ENCODE results near the gene GAL.

Gene GAL

DNA sequence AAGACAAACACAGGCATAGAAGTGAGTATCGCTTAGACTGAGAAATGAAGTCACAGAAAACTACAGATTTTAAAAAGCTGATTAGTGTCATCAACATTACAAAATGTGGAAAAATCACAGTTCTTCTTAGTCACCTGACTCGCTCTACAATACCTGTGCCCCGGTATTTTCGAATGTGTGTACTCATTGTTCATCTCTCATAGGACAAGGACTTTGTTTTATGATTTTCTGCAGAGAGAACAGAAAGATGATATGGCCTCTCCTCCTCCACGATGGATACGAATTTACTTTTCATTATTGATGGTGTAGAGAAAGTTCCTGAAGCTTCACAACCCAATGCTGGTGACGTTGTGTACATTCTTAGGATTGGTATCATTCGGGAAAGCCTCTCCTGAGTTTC is 29.4 kb upstream of the GAL start:
- Histone ChIP-seq H3K27me3 (ENCODE audit: insufficient read depth, low read length) (peaks cover 17% of the 10 kb centered on the region; the same call in 1 of the 2 replicates), H3K4me3 (ENCODE audit: low read depth, low read length, poor library complexity, severe bottlenecking) (no peak overlapping the region), H3K9ac (ENCODE audit: low read length) (no peak overlapping the region), H2AFZ (ENCODE audit: low read length) (no peak overlapping the region), H3K9me2 (ENCODE audit: low read depth, low read length) (no peaks in the 10 kb centered on the region), H3K27ac (ENCODE audit: low read depth, low read length, poor library complexity, severe bottlenecking) (no peak overlapping the region), H3K36me3 (ENCODE audit: insufficient read depth, low read length) (no peaks in the 10 kb centered on the region), H3F3A (ENCODE audit: insufficient read depth, low read length) (no peaks in the 10 kb centered on the region), H3K4me1 (ENCODE audit: insufficient read depth, low read length, severe bottlenecking) (no peaks in the 10 kb centered on the region), H3K9me3 (ENCODE audit: low read length) (no peaks in the 10 kb centered on the region), H3K79me2 (ENCODE audit: insufficient read depth, low read length) (no peaks in the 10 kb centered on the region), H3K4me2 (ENCODE audit: low read length) (no peak overlapping the region), H4K20me1 (ENCODE audit: insufficient read depth, low read length) (no peaks in the 10 kb centered on the region)
- no peak for TF ChIP-seq EZH2 (IDR thresholded peaks at IDR 0.05; ENCODE audit: borderline replicate concordance, low read length)

DNA sequence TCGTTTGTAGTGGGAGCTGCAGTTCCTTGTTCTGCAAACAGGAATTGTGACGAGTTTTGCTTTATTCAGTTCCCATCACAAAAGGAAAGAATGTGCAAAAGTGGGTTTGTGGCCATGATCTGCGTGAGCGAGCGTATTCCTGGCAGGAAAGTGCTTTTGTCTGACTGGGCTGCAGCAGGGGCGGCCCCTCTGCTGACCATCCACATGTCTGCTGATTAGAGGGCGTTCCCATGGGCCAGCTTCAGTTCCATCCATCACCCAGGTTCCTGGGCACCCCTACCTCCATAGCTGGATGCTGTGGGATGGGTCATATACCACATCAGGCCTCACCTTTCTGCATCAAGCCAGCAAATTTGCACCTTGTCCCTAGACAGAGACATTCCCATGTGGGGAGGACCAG is 28.9 kb upstream of the GAL start:
- Histone ChIP-seq H3K79me2 (ENCODE audit: insufficient read depth, low read length) (no peaks in the 10 kb centered on the region), H3K9ac (ENCODE audit: low read length) (no peak overlapping the region), H3K9me2 (ENCODE audit: low read depth, low read length) (no peaks in the 10 kb centered on the region), H3K27me3 (ENCODE audit: insufficient read depth, low read length) (peaks cover 14% of the 10 kb centered on the region; the same call in 1 of the 2 replicates), H3K27ac (ENCODE audit: low read depth, low read length, poor library complexity, severe bottlenecking) (no peak overlapping the region), H3K4me1 (ENCODE audit: insufficient read depth, low read length, severe bottlenecking) (no peaks in the 10 kb centered on the region), H3F3A (ENCODE audit: insufficient read depth, low read length) (no peaks in the 10 kb centered on the region), H2AFZ (ENCODE audit: low read length) (no peak overlapping the region), H3K4me2 (ENCODE audit: low read length) (no peak overlapping the region), H3K36me3 (ENCODE audit: insufficient read depth, low read length) (no peaks in the 10 kb centered on the region), H4K20me1 (ENCODE audit: insufficient read depth, low read length) (no peaks in the 10 kb centered on the region), H3K4me3 (ENCODE audit: low read depth, low read length, poor library complexity, severe bottlenecking) (no peak overlapping the region), H3K9me3 (ENCODE audit: low read length) (no peaks in the 10 kb centered on the region)
- TF ChIP-seq, protein P1, sequence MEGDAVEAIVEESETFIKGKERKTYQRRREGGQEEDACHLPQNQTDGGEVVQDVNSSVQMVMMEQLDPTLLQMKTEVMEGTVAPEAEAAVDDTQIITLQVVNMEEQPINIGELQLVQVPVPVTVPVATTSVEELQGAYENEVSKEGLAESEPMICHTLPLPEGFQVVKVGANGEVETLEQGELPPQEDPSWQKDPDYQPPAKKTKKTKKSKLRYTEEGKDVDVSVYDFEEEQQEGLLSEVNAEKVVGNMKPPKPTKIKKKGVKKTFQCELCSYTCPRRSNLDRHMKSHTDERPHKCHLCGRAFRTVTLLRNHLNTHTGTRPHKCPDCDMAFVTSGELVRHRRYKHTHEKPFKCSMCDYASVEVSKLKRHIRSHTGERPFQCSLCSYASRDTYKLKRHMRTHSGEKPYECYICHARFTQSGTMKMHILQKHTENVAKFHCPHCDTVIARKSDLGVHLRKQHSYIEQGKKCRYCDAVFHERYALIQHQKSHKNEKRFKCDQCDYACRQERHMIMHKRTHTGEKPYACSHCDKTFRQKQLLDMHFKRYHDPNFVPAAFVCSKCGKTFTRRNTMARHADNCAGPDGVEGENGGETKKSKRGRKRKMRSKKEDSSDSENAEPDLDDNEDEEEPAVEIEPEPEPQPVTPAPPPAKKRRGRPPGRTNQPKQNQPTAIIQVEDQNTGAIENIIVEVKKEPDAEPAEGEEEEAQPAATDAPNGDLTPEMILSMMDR (IDR thresholded peaks at IDR 0.05; ENCODE audit: low read length): no peak
- TF ChIP-seq EZH2 (IDR thresholded peaks at IDR 0.05; ENCODE audit: borderline replicate concordance, low read length): no peak

DNA sequence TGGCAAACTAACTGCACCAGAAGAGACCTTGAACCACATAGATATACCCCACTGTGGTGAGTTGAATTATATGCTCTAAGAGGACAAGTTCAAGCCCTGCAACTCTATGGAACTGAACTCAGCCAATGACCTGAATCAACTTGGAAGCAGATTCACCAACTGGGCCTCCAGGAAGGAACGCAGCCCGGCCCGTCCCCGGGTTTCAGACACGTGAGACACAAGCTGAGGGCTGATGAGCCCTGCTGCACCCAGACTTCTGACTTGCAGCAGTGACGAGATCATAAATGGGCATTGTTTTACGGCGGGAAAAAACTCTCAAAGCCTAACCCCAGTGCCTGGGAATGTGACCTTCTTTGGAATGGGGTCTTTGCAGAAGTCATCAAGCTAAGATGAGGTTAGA is 28.5 kb upstream of the GAL start:
- Histone ChIP-seq H3F3A (ENCODE audit: insufficient read depth, low read length) (no peaks in the 10 kb centered on the region), H3K9me2 (ENCODE audit: low read depth, low read length) (no peaks in the 10 kb centered on the region), H3K4me2 (ENCODE audit: low read length) (no peak overlapping the region), H3K27ac (ENCODE audit: low read depth, low read length, poor library complexity, severe bottlenecking) (no peak overlapping the region), H3K4me1 (ENCODE audit: insufficient read depth, low read length, severe bottlenecking) (no peaks in the 10 kb centered on the region), H3K9ac (ENCODE audit: low read length) (no peak overlapping the region), H3K36me3 (ENCODE audit: insufficient read depth, low read length) (no peaks in the 10 kb centered on the region), H3K9me3 (ENCODE audit: low read length) (no peaks in the 10 kb centered on the region), H4K20me1 (ENCODE audit: insufficient read depth, low read length) (no peaks in the 10 kb centered on the region), H3K79me2 (ENCODE audit: insufficient read depth, low read length) (no peaks in the 10 kb centered on the region), H3K4me3 (ENCODE audit: low read depth, low read length, poor library complexity, severe bottlenecking) (no peak overlapping the region), H3K27me3 (ENCODE audit: insufficient read depth, low read length) (peaks cover 14% of the 10 kb centered on the region; the same call in 1 of the 2 replicates), H2AFZ (ENCODE audit: low read length) (no peak overlapping the region)
- TF ChIP-seq, protein P1 (IDR thresholded peaks at IDR 0.05; ENCODE audit: low read length): no peak
- TF ChIP-seq EZH2 (IDR thresholded peaks at IDR 0.05; ENCODE audit: borderline replicate concordance, low read length): no peak

Measured in OCI-LY1 (cell line).